Measurements from ENCODE around the gene GSN.

GSN gene

GRCh38 chr9:121319383-121319780 lies 51.4 kb downstream of the GSN start:
- no peak overlapping the region for H3K4me3 ChIP-seq (replicated peaks in 1 of 2; ENCODE audit: low read depth in 2 of 2, low read length in 2 of 2)
- DNase-seq (ENCODE audit: low read depth in 2 of 2), result no peak
- no peak for TF ChIP-seq CTCF (IDR thresholded peaks at IDR 0.05; ENCODE audit: low read depth, low read length)

GRCh38 chr9:121321016-121321503 lies 53.1 kb downstream of the GSN start:
- peak in 1 of 2 donors; percentile 43 for DNase-seq (ENCODE audit: low read depth in 2 of 2)
- no peak for TF ChIP-seq CTCF (IDR thresholded peaks at IDR 0.05; ENCODE audit: low read depth, low read length)
- H3K4me3 ChIP-seq (replicated peaks in 1 of 2; ENCODE audit: low read depth in 2 of 2, low read length in 2 of 2), result no peak overlapping the region

GRCh38 chr9:121322037-121322736 lies 54.2 kb downstream of the GSN start:
- TF ChIP-seq CTCF (IDR thresholded peaks at IDR 0.05; ENCODE audit: low read depth, low read length), result no peak
- no peak overlapping the region for H3K4me3 ChIP-seq (replicated peaks in 1 of 2; ENCODE audit: low read depth in 2 of 2, low read length in 2 of 2)
- DNase-seq (ENCODE audit: low read depth in 2 of 2), result peak; percentile 85 to 99

- TF ChIP-seq CTCF (IDR thresholded peaks at IDR 0.05; ENCODE audit: low read depth, low read length), result no peak
- peak in 1 of 2 donors; percentile 41 for DNase-seq (ENCODE audit: low read depth in 2 of 2)
- H3K4me3 ChIP-seq (replicated peaks in 1 of 2; ENCODE audit: low read depth in 2 of 2, low read length in 2 of 2), result no peak overlapping the region
Measured at GRCh38 chr9:121322737-121323448, 54.9 kb downstream of the GSN start.

- DNase-seq (ENCODE audit: low read depth in 2 of 2), result no peak
- no peak for TF ChIP-seq CTCF (IDR thresholded peaks at IDR 0.05; ENCODE audit: low read depth, low read length)
- no peak overlapping the region for H3K4me3 ChIP-seq (replicated peaks in 1 of 2; ENCODE audit: low read depth in 2 of 2, low read length in 2 of 2)
Measured at GRCh38 chr9:121323449-121324151, 55.6 kb downstream of the GSN start.

- no peak for DNase-seq (ENCODE audit: low read depth in 2 of 2)
Measured at GRCh38 chr9:121324316-121324715, 56.4 kb downstream of the GSN start.

More at GRCh38 chr9:121324316-121324715, 56.4 kb downstream of the GSN start:
- no peak overlapping the region for H3K4me3 ChIP-seq (replicated peaks in 1 of 2; ENCODE audit: low read depth in 2 of 2, low read length in 2 of 2)
- TF ChIP-seq CTCF (IDR thresholded peaks at IDR 0.05; ENCODE audit: low read depth, low read length), result no peak

Data from cardiac fibroblast (primary cell).